BE2C (cell line): ENCODE measurements around the gene ABCA4.

Source experiments
- DNase-seq: peaks from one replicate; pipeline ENCODE4 v3.0.0-alpha.2; 2020
- H3K27me3 ChIP-seq: fragments of 250-450 bp; sonication (Bioruptor Pico); 2 replicates; pipeline ENCODE4 v1.5.1; 2020; ENCODE audit warnings: mild to moderate bottlenecking
- H3K36me3 ChIP-seq: fragments of 250-450 bp; sonication (Bioruptor Pico); 2 replicates; pipeline ENCODE4 v1.5.1; 2020; ENCODE audit warnings: mild to moderate bottlenecking
- H3K4me1 ChIP-seq: fragments of 250-450 bp; sonication (Bioruptor Pico); 2 replicates; pipeline ENCODE4 v1.5.1; 2020
- H3K4me3 ChIP-seq: 2 replicates; pipeline ENCODE4 v1.5.1; 2011; ENCODE audit warnings: low read depth, low read length
- H3K9me3 ChIP-seq: fragments of 250-450 bp; sonication (Bioruptor Pico); 2 replicates; pipeline ENCODE4 v1.5.1; 2020
- TF ChIP-seq, protein P1 (sequence below): IDR thresholded peaks from 2 replicates; pipeline ENCODE4 v1.5.1; 2012; ENCODE audit warnings: mild to moderate bottlenecking, low read depth, low read length

ABCA4 gene

DNA sequence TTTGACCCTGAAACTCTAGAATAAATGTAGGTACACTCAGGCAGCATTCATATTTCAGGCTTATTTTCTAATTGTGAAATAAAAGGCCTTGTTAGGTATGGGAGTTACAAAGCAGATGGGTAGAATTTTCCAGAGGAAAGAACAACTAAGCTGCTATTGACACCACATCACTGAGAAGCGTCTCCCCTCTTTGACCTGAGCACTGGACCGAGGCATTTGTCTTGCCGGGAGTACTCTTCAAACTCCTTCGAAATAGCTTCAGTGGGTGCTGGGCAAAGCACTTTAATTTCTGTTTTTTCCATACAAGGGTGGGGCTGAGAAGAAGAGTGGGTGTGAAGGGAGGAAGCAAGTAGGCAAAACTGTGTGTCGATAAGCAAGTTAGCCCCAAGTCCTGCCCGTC lies 36.4 kb downstream of the ABCA4 start:
- Histone ChIP-seq H3K27me3 (no peaks in the 10 kb centered on the region), H3K36me3 (no peaks in the 10 kb centered on the region), H3K4me1 (no peaks in the 10 kb centered on the region), H3K9me3 (no peaks in the 10 kb centered on the region), H3K4me3 (no peak overlapping the region)
- no peak for DNase-seq
- TF ChIP-seq, protein P1, sequence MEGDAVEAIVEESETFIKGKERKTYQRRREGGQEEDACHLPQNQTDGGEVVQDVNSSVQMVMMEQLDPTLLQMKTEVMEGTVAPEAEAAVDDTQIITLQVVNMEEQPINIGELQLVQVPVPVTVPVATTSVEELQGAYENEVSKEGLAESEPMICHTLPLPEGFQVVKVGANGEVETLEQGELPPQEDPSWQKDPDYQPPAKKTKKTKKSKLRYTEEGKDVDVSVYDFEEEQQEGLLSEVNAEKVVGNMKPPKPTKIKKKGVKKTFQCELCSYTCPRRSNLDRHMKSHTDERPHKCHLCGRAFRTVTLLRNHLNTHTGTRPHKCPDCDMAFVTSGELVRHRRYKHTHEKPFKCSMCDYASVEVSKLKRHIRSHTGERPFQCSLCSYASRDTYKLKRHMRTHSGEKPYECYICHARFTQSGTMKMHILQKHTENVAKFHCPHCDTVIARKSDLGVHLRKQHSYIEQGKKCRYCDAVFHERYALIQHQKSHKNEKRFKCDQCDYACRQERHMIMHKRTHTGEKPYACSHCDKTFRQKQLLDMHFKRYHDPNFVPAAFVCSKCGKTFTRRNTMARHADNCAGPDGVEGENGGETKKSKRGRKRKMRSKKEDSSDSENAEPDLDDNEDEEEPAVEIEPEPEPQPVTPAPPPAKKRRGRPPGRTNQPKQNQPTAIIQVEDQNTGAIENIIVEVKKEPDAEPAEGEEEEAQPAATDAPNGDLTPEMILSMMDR: no peak

DNA sequence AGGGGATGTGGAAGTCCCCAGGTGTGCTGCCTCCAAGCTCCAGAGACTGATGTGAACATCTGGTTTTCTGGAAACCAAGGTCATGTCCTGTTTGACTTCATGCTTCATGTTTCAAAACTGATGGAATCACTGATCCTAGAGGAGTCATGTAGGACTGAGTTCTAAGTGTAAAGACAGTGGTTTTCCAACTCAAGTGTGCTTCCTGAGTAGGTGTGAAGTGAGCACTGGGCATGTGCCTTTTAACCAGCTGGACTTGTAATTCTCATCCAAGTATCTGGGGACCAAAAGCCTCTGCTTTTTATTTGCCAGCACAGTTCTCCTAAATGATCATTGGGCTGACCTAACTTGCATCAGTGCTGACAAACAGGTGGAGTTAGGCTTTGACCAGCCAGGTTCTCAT lies 36.9 kb downstream of the ABCA4 start:
- DNase-seq: no peak
- TF ChIP-seq, protein P1: no peak
- Histone ChIP-seq H3K36me3 (no peaks in the 10 kb centered on the region), H3K27me3 (no peaks in the 10 kb centered on the region), H3K9me3 (no peaks in the 10 kb centered on the region), H3K4me1 (no peaks in the 10 kb centered on the region), H3K4me3 (no peak overlapping the region)

DNA sequence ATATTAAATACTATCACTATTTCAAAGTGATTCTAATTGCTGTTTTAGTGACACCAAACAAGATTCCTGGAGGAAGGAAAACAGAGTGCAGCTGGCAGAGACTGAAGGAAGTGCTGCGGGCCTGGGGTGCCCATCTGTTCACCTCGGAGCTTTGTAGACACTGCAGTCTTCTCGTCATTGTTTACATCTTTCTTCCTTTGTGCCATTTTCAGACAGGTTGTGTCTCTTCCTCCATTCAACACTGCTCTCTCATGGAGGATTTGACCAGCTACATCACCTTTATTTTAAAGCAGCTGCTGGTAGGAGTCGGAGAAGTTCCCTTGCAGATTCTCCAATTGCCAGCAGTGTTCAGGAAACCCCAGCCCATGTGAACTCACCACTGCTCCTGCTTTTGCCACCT lies 37.3 kb downstream of the ABCA4 start:
- Histone ChIP-seq H3K4me1 (no peaks in the 10 kb centered on the region), H3K4me3 (no peak overlapping the region), H3K36me3 (no peaks in the 10 kb centered on the region), H3K9me3 (no peaks in the 10 kb centered on the region), H3K27me3 (no peaks in the 10 kb centered on the region)
- TF ChIP-seq, protein P1: no peak
- no peak for DNase-seq

DNA sequence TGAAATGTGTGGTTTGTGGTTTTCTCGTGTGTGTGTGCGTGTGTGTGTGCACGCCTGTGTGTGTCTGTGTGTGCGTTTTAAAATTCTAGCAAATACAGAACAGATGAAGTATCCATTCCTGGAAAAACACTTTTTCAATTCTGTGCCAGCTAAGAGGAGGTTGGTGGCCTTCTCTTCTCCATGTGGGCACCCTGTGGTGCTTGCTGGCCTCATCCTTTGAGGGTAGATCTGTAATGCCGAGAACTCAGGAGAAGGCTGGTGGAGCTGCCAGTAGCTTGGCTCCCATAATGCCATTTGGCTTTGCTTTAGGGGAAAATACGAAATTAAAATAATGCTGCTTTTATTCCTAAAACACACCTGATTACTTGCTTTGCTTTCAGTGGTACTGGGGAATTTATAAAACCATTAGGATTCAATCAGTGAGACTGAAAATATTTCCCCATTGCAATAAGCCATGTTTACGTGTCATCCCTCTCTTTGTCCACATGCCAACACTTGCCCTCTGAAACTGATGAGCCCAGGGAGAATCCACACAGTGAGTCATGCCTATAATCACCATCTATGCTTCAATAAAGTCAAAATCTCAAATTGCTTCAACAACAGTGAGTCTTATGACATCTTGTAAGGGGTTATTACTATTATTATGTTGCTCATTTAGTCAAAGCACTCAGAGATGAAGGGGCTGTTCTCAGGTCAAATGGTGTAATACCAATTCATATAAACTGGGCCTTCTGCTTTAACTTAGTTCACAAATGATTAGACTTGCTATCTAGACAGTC lies 39.2 kb downstream of the ABCA4 start:
- DNase-seq: no peak
- no peak overlapping the region for H3K4me3 ChIP-seq
- H3K4me1 ChIP-seq: no peaks in the 10 kb centered on the region
- H3K27me3 ChIP-seq: no peaks in the 10 kb centered on the region
- H3K9me3 ChIP-seq: no peaks in the 10 kb centered on the region
- no peaks in the 10 kb centered on the region for H3K36me3 ChIP-seq
- TF ChIP-seq, protein P1: no peak

DNA sequence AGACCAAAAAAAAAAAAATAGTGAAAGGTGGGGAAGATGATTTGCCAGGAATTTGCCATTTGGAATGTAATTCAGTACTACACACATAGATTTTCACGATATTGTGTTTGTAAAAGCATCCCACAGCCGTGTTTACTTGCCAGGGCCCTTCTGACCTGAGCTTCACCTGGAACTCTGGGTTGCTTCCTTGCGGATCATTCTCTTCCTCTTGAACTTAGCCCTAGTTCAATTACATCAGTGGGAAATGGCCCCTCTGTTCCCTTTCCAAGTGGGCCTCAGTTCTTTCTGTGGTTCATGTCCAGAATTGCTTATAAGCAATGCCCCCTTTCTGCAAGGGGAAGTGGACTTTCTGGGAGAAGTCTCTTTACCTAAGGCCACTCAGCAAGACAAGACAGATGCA lies 41.0 kb downstream of the ABCA4 start:
- TF ChIP-seq, protein P1: no peak
- Histone ChIP-seq H3K36me3 (no peaks in the 10 kb centered on the region), H3K9me3 (no peaks in the 10 kb centered on the region), H3K4me1 (no peaks in the 10 kb centered on the region), H3K27me3 (no peaks in the 10 kb centered on the region), H3K4me3 (no peak overlapping the region)
- no peak for DNase-seq

DNA sequence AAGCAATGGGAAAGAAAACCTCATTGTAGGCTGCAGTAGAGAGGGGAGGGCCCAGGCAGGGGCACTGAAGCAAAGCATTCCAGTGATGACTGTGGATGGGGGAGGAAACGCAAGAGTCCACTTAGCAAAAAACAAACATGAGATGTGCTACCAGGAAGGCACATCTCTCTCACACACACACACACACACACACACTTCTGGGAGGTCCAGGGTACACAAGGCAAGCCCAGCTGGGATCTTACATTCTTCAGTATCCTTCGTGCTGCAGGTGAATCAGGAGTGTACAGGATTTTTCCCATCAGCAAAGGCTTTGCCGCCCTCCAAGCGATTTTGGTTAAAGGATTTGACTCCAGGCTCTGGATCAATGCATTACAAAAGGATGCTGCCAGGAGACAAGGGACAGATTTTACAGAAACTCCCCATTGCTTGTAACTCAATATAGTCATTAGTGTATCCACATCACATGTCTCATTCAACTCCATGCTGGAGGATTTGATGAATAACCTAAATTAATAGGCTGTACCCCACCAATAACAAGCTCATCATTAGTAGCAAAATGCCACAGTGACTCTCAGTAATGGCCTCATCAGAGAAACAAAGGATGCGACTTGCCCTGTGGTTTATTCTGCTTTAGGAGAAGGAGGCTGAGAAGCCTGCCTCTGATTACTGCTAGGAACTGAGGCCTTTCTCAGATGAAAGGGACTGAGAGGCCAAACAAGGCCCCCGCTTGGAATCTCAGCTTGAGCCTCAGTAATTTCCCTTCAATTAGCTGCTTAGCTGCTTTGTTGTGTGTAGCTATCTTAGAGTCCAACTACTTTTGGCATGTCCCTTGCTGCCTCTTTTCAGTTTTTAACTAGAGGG lies 41.6 kb downstream of the ABCA4 start:
- TF ChIP-seq, protein P1: no peak
- H3K9me3 ChIP-seq: no peaks in the 10 kb centered on the region
- H3K4me3 ChIP-seq: no peak overlapping the region
- H3K4me1 ChIP-seq: no peaks in the 10 kb centered on the region
- H3K27me3 ChIP-seq: no peaks in the 10 kb centered on the region
- DNase-seq: no peak
- no peaks in the 10 kb centered on the region for H3K36me3 ChIP-seq
